SK-N-MC (cell line): ENCODE results near the gene TMCO4.

Experiments used
- EZH2 ChIP-seq: fragments of 200-600 bp; sonication (generic); IDR thresholded peaks from one replicate; pipeline ENCODE4 v1.6.1; 2017; ENCODE audit warnings: antibody characterized with exemption
- FOXP2 ChIP-seq: optimal IDR thresholded peaks from 2 replicates; pipeline ENCODE3; 2011; ENCODE audit warnings: mild to moderate bottlenecking, moderate library complexity; ENCODE audit not compliant: insufficient read depth; ENCODE audit errors: extremely low read length, control extremely low read depth
- POLR2AphosphoS5 ChIP-seq: IDR thresholded peaks from 2 replicates; pipeline ENCODE4 v1.6.1; 2012; ENCODE audit warnings: mild to moderate bottlenecking, low read depth, low read length, borderline replicate concordance

- no peak for TF ChIP-seq POLR2AphosphoS5
- no peak for TF ChIP-seq EZH2
- no peak for TF ChIP-seq FOXP2
Measured at GRCh38 chr1:19771350-19771749, 28.4 kb downstream of the TMCO4 start.
